ENCODE results near the gene RINL.

- TF ChIP-seq POLR2A (IDR thresholded peaks at IDR 0.05; ENCODE audit: low read depth, low read length) (no peak), POLR2AphosphoS5 (IDR thresholded peaks at IDR 0.05; ENCODE audit: low read depth, low read length) (no peak), TAF1 (IDR thresholded peaks at IDR 0.05; ENCODE audit: low read depth, low read length) (no peak)
These were observed 712 bp upstream of the RINL start for GRCh38 chr19:38878575-38879399.
